DND-41 (cell line): ENCODE measurements around the gene TMEM63B.
A peak's percentile ranks its signal among the peaks of the same experiment; 100 is the strongest.

Source experiments
- ATAC-seq: fragments of 200-7000 bp; cut with Tn5 transposase; 3 replicates; pipeline ENCODE4 v1.9.1; 2021; ENCODE audit warnings: low read depth; ENCODE audit not compliant: insufficient read depth
- DNase-seq: peaks from one replicate; pipeline ENCODE4 v3.0.0-alpha.2; 2020
- H2AFZ ChIP-seq: 2 replicates; pipeline ENCODE4 v1.6.0; 2012; ENCODE audit warnings: low read depth, low read length
- H3K27ac ChIP-seq: 2 replicates; pipeline ENCODE4 v1.5.1; 2012; ENCODE audit warnings: low read length, inconsistent platforms
- H3K27me3 ChIP-seq: fragments of 200-600 bp; sonication (generic); 2 replicates; pipeline ENCODE4 v1.6.0; 2012; ENCODE audit warnings: low read length, mild to moderate bottlenecking, inconsistent platforms; ENCODE audit not compliant: insufficient read depth, poor library complexity
- H3K36me3 ChIP-seq: 2 replicates; pipeline ENCODE4 v1.5.1; 2012; ENCODE audit warnings: low read length, inconsistent platforms; ENCODE audit not compliant: insufficient read depth
- H3K4me1 ChIP-seq: 2 replicates; pipeline ENCODE4 v1.5.1; 2012; ENCODE audit warnings: mild to moderate bottlenecking, low read length; ENCODE audit not compliant: insufficient read depth
- H3K4me2 ChIP-seq: 2 replicates; pipeline ENCODE4 v1.6.0; 2012; ENCODE audit warnings: mild to moderate bottlenecking, moderate library complexity, low read length, inconsistent platforms; ENCODE audit not compliant: insufficient read depth
- H3K4me3 ChIP-seq, 2 experiments: fragments of 200-600 bp in 1 of 2; shearing (Covaris generic) in 1 of 2; 2 replicates each; pipeline ENCODE4 v1.5.1; 2012 to 2016; ENCODE audit warnings: inconsistent platforms in 2 of 2, low read length in 2 of 2, mild to moderate bottlenecking in 2 of 2, low read depth in 1 of 2, moderate library complexity in 1 of 2
- H3K79me2 ChIP-seq: 2 replicates; pipeline ENCODE4 v1.6.0; 2012; ENCODE audit warnings: low read length, inconsistent platforms; ENCODE audit not compliant: insufficient read depth
- H3K9ac ChIP-seq: 2 replicates; pipeline ENCODE4 v1.6.0; 2012; ENCODE audit warnings: low read depth, mild to moderate bottlenecking, inconsistent platforms, low read length, moderate library complexity
- H3K9me3 ChIP-seq: 2 replicates; pipeline ENCODE4 v1.5.1; 2012; ENCODE audit warnings: low read length, moderate library complexity, mild to moderate bottlenecking, inconsistent platforms; ENCODE audit not compliant: insufficient read depth, severe bottlenecking
- H4K20me1 ChIP-seq: 2 replicates; pipeline ENCODE4 v1.6.0; 2012; ENCODE audit warnings: low read length; ENCODE audit not compliant: insufficient read depth
- EZH2 ChIP-seq: IDR thresholded peaks from 3 replicates; pipeline ENCODE4 v1.6.1; 2012; ENCODE audit warnings: borderline replicate concordance, low read depth, mild to moderate bottlenecking, moderate library complexity, low read length, inconsistent platforms; ENCODE audit not compliant: severe bottlenecking
- TF ChIP-seq, protein P1 (sequence below): IDR thresholded peaks from 2 replicates; pipeline ENCODE4 v1.5.1; 2012; ENCODE audit warnings: borderline replicate concordance, low read length, moderate library complexity, mild to moderate bottlenecking; ENCODE audit not compliant: poor library complexity, severe bottlenecking; ENCODE audit errors: extremely low read depth

Gene TMEM63B

DNA sequence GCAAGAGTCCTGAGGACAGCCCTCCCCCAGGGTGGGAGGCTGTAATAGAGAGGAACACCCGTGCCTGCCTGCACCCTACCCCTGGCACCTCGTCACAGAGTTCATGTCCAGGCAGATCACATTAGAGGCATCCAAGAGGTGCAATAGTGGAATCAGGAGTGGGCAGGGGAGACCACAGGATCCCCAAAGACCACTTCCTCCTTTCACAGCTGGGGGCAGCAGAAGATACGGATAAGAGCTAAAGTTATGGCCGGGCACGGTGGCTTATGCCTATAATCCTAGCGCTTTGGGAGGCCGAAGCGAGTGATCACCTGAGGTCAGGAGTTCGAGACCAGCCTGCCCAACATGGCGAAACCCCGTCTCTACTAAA, 29.8 kb downstream of the TMEM63B start:
- Histone ChIP-seq H4K20me1 (peaks cover 5% of the 10 kb centered on the region; the same call in 1 of the 2 replicates), H3K4me3 (no peak overlapping the region), H3K27ac (no peak overlapping the region), H3K4me1 (peaks cover 4% of the 10 kb centered on the region), H3K36me3 (no peaks in the 10 kb centered on the region), H3K4me2 (no peak overlapping the region), H3K9me3 (no peaks in the 10 kb centered on the region), H3K27me3 (no peaks in the 10 kb centered on the region), H3K9ac (no peak overlapping the region), H3K79me2 (no peaks in the 10 kb centered on the region), H2AFZ (no peak overlapping the region)
- no peak for TF ChIP-seq EZH2
- TF ChIP-seq, protein P1, sequence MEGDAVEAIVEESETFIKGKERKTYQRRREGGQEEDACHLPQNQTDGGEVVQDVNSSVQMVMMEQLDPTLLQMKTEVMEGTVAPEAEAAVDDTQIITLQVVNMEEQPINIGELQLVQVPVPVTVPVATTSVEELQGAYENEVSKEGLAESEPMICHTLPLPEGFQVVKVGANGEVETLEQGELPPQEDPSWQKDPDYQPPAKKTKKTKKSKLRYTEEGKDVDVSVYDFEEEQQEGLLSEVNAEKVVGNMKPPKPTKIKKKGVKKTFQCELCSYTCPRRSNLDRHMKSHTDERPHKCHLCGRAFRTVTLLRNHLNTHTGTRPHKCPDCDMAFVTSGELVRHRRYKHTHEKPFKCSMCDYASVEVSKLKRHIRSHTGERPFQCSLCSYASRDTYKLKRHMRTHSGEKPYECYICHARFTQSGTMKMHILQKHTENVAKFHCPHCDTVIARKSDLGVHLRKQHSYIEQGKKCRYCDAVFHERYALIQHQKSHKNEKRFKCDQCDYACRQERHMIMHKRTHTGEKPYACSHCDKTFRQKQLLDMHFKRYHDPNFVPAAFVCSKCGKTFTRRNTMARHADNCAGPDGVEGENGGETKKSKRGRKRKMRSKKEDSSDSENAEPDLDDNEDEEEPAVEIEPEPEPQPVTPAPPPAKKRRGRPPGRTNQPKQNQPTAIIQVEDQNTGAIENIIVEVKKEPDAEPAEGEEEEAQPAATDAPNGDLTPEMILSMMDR: peak; percentile 20
- DNase-seq: no peak
- no peak for ATAC-seq

DNA sequence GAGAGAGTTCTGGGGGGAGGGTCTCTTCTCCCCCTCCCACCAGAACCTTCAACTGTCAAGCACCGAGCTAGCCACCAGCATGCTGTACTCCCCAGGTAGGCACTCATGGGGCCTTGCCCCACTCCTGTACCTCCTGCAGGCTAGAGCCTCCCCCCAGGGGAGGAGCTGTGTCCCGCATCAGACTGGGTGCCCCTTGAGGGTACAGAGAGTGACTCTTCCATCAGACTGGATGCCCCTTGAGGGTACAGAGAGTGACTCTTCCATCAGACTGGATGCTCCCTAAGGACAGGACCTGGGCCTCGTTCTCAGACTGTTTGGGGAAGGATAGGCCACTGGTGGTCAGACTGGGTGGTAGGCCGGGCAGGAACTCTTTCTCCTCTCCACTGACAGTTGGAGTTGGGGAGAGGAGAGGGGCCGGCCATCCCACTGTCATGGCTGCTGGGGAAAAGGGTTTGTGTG, 31.4 kb downstream of the TMEM63B start, which contains the start of gene CAPN11:
Gene CAPN11, plus strand, starts transcription at position 51 of the 459 bp plus-strand sequence. Its CDS starts 29 bp downstream, at position 80.
- Histone ChIP-seq H3K9me3 (no peaks in the 10 kb centered on the region), H3K27me3 (no peaks in the 10 kb centered on the region), H3K9ac (no peak within 1 kb of the TSS), H3K36me3 (no peaks in the 10 kb centered on the region), H2AFZ (no peak within 1 kb of the TSS), H3K4me1 (peaks cover 5% of the 10 kb centered on the region), H3K4me3 (no peak within 1 kb of the TSS), H3K4me2 (no peak within 1 kb of the TSS), H3K79me2 (no peaks in the 10 kb centered on the region), H4K20me1 (peaks cover 5% of the 10 kb centered on the region; the same call in 1 of the 2 replicates), H3K27ac (no peak within 1 kb of the TSS)
- TF ChIP-seq EZH2: no peak
- TF ChIP-seq, protein P1: no peak
- DNase-seq (no peak), ATAC-seq (no peak)

DNA sequence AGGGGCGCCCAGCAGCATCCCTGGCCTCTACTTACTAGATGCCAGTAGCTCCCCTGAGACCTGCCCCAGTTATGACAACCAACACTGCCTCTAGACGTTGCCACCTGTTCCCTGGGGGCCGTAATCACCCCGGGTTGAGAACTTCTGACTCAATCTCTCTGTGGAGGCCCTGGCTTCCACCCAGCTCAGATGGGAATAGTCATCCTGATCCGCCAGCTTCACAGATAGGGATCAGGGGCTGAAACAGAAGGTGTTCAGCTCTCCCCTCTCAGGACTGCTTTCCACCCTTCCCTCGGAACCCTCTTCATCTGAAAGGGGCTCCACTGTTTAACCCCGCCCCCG, 34.6 kb downstream of the TMEM63B start:
- no peaks in the 10 kb centered on the region for H3K9me3 ChIP-seq
- no peak for TF ChIP-seq EZH2
- TF ChIP-seq, protein P1: no peak
- ATAC-seq (peak; percentile 57), DNase-seq (peak; percentile 46)
- H3K36me3 ChIP-seq: no peaks in the 10 kb centered on the region
- no peak overlapping the region for H3K4me2 ChIP-seq
- no peak overlapping the region for H3K9ac ChIP-seq
- H4K20me1 ChIP-seq: 0 out of 2 replicates have a peak, but pooled peaks cover 1% of the 10 kb centered on the region
- peaks cover 13% of the 10 kb centered on the region for H3K27me3 ChIP-seq
- peaks cover 5% of the 10 kb centered on the region for H3K4me1 ChIP-seq
- H3K4me3 ChIP-seq: no peak overlapping the region
- H2AFZ ChIP-seq: no peak overlapping the region
- no peaks in the 10 kb centered on the region for H3K79me2 ChIP-seq
- H3K27ac ChIP-seq: no peak overlapping the region
